Glutamatergic neuron (in vitro differentiated cells): ENCODE measurements around the gene CCDC141. TPM values are rescaled to one million over a fixed set of nuclear protein-coding genes. Genes with fewer than 3 reads are reported as not detected.

Source experiments
- DNase-seq: peaks from one replicate; pipeline ENCODE4 v3.0.0; 2022
- H3K27ac Mint-ChIP-seq: one replicate; pipeline ENCODE4 v1.8.0; 2020; ENCODE audit warnings: mild to moderate bottlenecking, mixed read lengths, inconsistent platforms; ENCODE audit not compliant: unreplicated experiment
- H3K27me3 Mint-ChIP-seq: one replicate; pipeline ENCODE4 v1.8.0; 2020; ENCODE audit warnings: mild to moderate bottlenecking, moderate library complexity, mixed read lengths, inconsistent platforms; ENCODE audit not compliant: unreplicated experiment
- H3K36me3 Mint-ChIP-seq: one replicate; pipeline ENCODE4 v1.8.0; 2020; ENCODE audit warnings: mild to moderate bottlenecking, mixed read lengths, inconsistent platforms; ENCODE audit not compliant: unreplicated experiment
- H3K4me1 Mint-ChIP-seq: one replicate; pipeline ENCODE4 v1.8.0; 2020; ENCODE audit warnings: mild to moderate bottlenecking, low read depth, mixed read lengths, inconsistent platforms; ENCODE audit not compliant: unreplicated experiment
- H3K4me3 Mint-ChIP-seq: one replicate; pipeline ENCODE4 v1.8.0; 2020; ENCODE audit warnings: mild to moderate bottlenecking, mixed read lengths, inconsistent platforms; ENCODE audit not compliant: unreplicated experiment
- H3K9me3 Mint-ChIP-seq: one replicate; pipeline ENCODE4 v1.8.0; 2020; ENCODE audit warnings: mild to moderate bottlenecking, moderate library complexity, mixed read lengths, inconsistent platforms; ENCODE audit not compliant: unreplicated experiment
- total RNA-seq: library from RNA; stranded (reverse); fragmentation: NEBNext Ultra II Directional; extraction: Animal tissue kit (Norgen Biotek cat#: 25700); gene quantifications from one replicate; pipeline ENCODE4 v1.2.1, GENCODE V29; 2021; ENCODE audit not compliant: unreplicated experiment
- TF ChIP-seq, protein P1 (sequence below): fragments of 200-600 bp; sonication (generic); IDR thresholded peaks from one replicate; pipeline ENCODE4 v1.5.0; 2021; ENCODE audit not compliant: partially characterized antibody, unreplicated experiment

CCDC141 gene
- total RNA-seq, 1 donor from 2014 or later: 0.51 TPM

DNA sequence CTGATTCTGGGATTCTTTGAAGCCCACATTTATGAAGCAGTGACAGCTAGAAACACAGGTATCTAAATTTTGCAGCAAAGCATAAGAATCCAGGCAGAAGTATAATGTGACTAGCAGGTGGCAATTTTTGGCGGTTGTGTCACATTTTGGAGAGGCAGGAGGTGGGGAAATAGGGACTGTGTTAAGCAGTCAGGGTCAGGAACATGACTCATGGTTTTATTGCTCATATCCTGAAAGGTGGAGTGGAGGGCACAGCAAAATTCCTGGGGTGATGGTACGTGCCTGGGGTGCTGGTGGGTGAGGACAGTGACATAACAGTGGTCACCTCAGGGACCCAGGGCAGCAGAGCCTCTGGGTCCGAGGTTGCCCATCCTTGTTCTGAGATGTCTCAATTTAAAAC, 179.2 kb downstream of the CCDC141 start:
- Mint-ChIP-seq H3K36me3 (no peaks in the 10 kb centered on the region), H3K9me3 (no peaks in the 10 kb centered on the region), H3K27me3 (no peaks in the 10 kb centered on the region), H3K4me1 (no peaks in the 10 kb centered on the region), H3K4me3 (no peak overlapping the region), H3K27ac (no peak overlapping the region)
- no peak for DNase-seq
- TF ChIP-seq, protein P1, sequence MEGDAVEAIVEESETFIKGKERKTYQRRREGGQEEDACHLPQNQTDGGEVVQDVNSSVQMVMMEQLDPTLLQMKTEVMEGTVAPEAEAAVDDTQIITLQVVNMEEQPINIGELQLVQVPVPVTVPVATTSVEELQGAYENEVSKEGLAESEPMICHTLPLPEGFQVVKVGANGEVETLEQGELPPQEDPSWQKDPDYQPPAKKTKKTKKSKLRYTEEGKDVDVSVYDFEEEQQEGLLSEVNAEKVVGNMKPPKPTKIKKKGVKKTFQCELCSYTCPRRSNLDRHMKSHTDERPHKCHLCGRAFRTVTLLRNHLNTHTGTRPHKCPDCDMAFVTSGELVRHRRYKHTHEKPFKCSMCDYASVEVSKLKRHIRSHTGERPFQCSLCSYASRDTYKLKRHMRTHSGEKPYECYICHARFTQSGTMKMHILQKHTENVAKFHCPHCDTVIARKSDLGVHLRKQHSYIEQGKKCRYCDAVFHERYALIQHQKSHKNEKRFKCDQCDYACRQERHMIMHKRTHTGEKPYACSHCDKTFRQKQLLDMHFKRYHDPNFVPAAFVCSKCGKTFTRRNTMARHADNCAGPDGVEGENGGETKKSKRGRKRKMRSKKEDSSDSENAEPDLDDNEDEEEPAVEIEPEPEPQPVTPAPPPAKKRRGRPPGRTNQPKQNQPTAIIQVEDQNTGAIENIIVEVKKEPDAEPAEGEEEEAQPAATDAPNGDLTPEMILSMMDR: no peak

DNA sequence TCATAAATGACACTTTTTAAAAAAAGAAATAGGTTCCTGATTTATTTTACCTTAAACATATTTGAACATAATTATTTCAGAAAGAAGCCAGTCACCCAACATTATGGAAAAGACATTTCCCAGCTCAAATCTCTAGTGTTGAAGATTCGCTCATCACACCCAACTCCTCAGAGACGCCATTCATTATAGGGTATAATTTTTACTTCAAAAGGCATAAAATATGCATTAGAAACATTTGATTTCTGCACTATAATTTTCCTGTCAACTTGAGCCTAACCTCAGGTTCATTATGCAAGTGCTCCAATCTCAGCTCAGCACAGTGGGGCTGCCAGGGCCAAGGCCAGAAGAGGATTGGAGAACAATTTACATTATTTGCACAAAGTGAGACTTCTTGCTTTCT, 183.9 kb downstream of the CCDC141 start:
- no peak for DNase-seq
- no peaks in the 10 kb centered on the region for H3K27me3 Mint-ChIP-seq

DNA sequence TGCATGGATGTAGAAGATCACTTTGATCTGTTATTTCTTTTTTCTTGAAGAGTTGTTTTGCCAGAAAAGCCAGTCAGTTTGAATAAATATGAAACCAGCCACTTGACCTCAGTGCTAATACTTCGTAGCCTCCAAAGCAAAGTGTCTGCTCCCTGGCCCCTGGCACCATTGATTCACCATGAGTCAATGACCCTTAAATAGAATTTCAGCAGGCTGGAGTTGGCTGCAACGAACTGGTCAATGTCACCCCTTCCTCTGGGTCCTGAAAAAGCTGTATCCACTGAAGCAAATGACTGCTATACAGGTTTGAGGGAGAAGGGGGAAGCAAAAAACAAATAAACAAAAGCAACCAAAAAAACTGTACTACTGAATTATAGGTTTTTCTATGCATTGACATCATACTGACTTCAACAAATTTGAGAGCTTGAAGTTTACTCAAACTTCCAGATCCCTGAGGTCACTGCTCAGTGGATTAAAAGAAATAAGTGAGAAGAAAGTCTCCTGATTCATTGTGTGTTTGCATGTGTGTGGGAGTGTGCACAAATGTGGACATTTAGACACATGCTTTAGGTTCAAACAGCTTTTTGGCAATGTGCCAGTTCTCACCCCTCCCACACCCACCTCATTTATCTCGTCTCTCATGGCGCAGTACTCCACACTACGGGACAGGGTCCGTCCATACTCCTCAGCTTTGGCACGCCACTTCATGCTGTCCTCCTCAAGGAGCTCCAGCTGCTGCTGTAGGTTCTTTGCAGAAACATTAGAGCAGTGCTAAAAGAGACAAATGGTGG, 184.6 kb downstream of the CCDC141 start:
- H3K27me3 Mint-ChIP-seq: no peaks in the 10 kb centered on the region
- H3K4me1 Mint-ChIP-seq: peaks cover 5% of the 10 kb centered on the region
- no peak overlapping the region for H3K4me3 Mint-ChIP-seq
- no peak for DNase-seq
- no peak overlapping the region for H3K27ac Mint-ChIP-seq
- no peaks in the 10 kb centered on the region for H3K36me3 Mint-ChIP-seq
- TF ChIP-seq, protein P1: no peak
- H3K9me3 Mint-ChIP-seq: no peaks in the 10 kb centered on the region

More for the DNA sequence above, 183.9 kb downstream of the CCDC141 start:
- no peaks in the 10 kb centered on the region for H3K9me3 Mint-ChIP-seq
- H3K27ac Mint-ChIP-seq: no peak overlapping the region
- H3K36me3 Mint-ChIP-seq: no peaks in the 10 kb centered on the region
- H3K4me3 Mint-ChIP-seq: no peak overlapping the region
- peaks cover 5% of the 10 kb centered on the region for H3K4me1 Mint-ChIP-seq
- TF ChIP-seq, protein P1: no peak

DNA sequence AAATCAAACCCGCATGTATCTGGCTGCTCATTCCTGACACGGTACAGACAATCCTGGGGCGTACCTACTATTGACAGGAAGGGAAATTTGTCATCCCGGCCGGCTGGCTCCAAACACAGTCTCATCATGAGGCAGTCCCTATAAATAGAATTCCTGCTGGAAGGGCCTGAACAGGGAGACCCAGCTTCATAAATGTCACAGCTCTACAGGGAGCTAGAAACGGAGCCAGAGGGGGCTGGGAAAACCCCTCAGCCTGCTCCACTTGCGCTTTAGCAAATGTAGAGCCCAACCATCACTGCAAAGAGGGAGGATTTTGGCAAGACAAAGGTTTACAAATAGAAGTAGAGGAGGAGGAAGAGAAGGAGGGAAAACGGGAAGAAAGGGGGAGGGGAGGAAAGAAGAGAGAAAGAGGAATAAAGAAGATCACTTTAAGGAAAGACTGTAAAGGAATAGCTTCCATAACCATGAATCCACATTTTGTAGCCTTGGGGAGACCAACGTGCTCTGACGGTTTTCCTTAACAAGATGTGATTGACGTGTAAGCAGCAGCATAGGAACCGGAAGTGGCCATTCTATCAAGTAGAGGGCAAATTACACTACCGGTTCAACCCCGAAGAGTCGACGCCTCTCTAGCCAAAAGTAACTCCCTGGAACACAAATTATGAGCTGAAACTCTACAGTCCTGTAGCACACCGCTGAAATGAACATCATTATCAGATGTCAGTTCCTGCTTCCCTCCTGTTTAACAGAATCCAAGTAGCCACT, 185.9 kb downstream of the CCDC141 start:
- Mint-ChIP-seq H3K27me3 (no peaks in the 10 kb centered on the region), H3K36me3 (no peaks in the 10 kb centered on the region), H3K9me3 (no peaks in the 10 kb centered on the region), H3K4me1 (peaks cover 5% of the 10 kb centered on the region), H3K4me3 (no peak overlapping the region), H3K27ac (no peak overlapping the region)
- TF ChIP-seq, protein P1: no peak
- peak; percentile 16 for DNase-seq
